ENCODE measurements around the gene GALNTL6. TPM values are rescaled to one million over a fixed set of nuclear protein-coding genes. Genes with fewer than 3 reads are reported as not detected.
A peak's percentile ranks its signal among the peaks of the same experiment; 100 is the strongest.

GALNTL6 gene
- total and polyA plus RNA-seq, 2 of the 4 experiments (the other 2 are of a cell fraction): under 0.01 TPM; not detected in 1

GRCh38 chr4:172785613-172786012, 972.4 kb downstream of the GALNTL6 start:
- intact Hi-C loops (cut with micrococcal nuclease): loop anchor here (1.0 kb wide), 1 partner anchor 9 kb away; no protein-coding TSS in a partner anchor
- Histone ChIP-seq H4K20me1 (ENCODE audit: insufficient read depth, low read length) (no peaks in the 10 kb centered on the region), H2BK120ac (ENCODE audit: low read depth, low read length) (no peak overlapping the region; the same call in 1 of the 2 replicates), H2BK20ac (ENCODE audit: low read depth, low read length) (no peak overlapping the region), H3K27ac (ENCODE audit: insufficient read depth, low read length) (no peak overlapping the region), H3K9me1 (ENCODE audit: insufficient read depth, low read length) (no peaks in the 10 kb centered on the region), H3K9me3 (ENCODE audit: control insufficient read depth, insufficient read depth, low read length) (no peaks in the 10 kb centered on the region), H3K27me3 (ENCODE audit: control insufficient read depth, insufficient read depth, low read length) (no peaks in the 10 kb centered on the region), H2AFZ (replicated peaks; ENCODE audit: low read length, poor library complexity) (no peak overlapping the region), H3K23ac (ENCODE audit: low read depth, low read length) (no peak overlapping the region), H3K4me2 (ENCODE audit: low read depth, low read length) (no peak overlapping the region; the same call in 1 of the 2 replicates), H2BK5ac (ENCODE audit: low read depth, low read length, poor library complexity, severe bottlenecking) (peak overlapping the region; percentile 32), H4K91ac (ENCODE audit: insufficient read depth, low read depth, low read length) (no peak overlapping the region), H3K4ac (ENCODE audit: low read depth, low read length) (no peak overlapping the region), H2AK5ac (ENCODE audit: low read depth, low read length) (no peak overlapping the region), H3K36me3 (ENCODE audit: control insufficient read depth, insufficient read depth, low read length) (no peaks in the 10 kb centered on the region), H3K4me1 (ENCODE audit: control insufficient read depth, insufficient read depth, low read length) (peaks cover 2% of the 10 kb centered on the region; the same call in 1 of the 2 replicates), H3K9ac (ENCODE audit: low read depth, low read length) (no peak overlapping the region), H3K4me3 (ENCODE audit: insufficient read depth, low read depth, low read length) (no peak overlapping the region), H4K8ac (ENCODE audit: low read depth in 2 of 2, low read length in 2 of 2) (no peak overlapping the region), H3K56ac (ENCODE audit: extremely low read depth, insufficient read depth, low read length) (peak overlapping the region; percentile 11; the same call in 1 of the 2 replicates), H3K14ac (replicated peaks; ENCODE audit: low read depth, low read length) (no peak overlapping the region), H4K5ac (ENCODE audit: low read depth, low read length) (no peak overlapping the region), H3K79me1 (ENCODE audit: low read depth in 1 of 2, low read length in 2 of 2) (no peaks in the 10 kb centered on the region), H2AK9ac (replicated peaks; ENCODE audit: low read depth, low read length, poor library complexity) (no peak overlapping the region), H3K18ac (ENCODE audit: low read depth, low read length) (no peak overlapping the region), H2BK15ac (ENCODE audit: low read depth, low read length) (no peak overlapping the region)
- dilution Hi-C loops (cut with HindIII; ENCODE audit: low sequenced_read_pairs, unreplicated experiment): no loop called here
- no CpG with 5 or more reads among the region's 1 CpG for WGBS, 2 experiments (ENCODE audit: extremely low coverage in 2 of 2, insufficient read length in 1 of 2)
- no peak for TF ChIP-seq SMC3 (IDR thresholded peaks at IDR 0.05; ENCODE audit: low read depth, low read length)
- no peak for TF ChIP-seq FOS (IDR thresholded peaks at IDR 0.05; ENCODE audit: low read depth, low read length)
- no peak; the same call in 1 of the 2 replicates for ATAC-seq (ENCODE audit: low read depth)
- no TSS peak for BruUV-seq (replicated peaks)
- POLR2A ChIA-PET (ENCODE audit: unreplicated experiment): no interaction called here
- in situ Hi-C loops (cut with MboI; ENCODE audit: low sequenced_read_pairs): no loop called here
- CTCF ChIA-PET: no interaction called here
- peak; percentile 7 for DNase-seq
